Measurements from ENCODE around the gene RRP1B.
"Not testable (repeated sequence)": the region's sequence is repeated elsewhere in the genome, so short reads cannot be mapped to it uniquely, and the experiment has no call there.

Gene RRP1B

DNA sequence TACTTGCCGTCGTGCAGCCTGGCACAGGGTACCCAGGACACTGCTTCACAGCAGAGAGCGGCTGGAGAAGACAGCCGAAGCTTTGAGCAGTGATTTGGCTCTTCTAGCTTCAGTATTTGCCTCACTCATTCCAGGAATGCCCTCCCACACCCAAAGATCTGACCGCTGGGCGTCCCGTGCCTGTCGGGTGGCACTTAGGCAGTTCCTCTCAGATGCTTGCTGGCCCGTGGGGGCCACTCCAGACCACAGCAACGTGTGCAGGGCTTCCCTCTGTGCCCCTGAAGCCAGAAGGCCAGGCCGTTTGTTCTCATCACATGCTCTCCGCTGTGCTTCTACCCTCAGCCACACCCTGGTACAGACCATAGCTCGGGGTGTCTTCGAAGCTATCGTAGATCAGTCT, 17.0 kb downstream of the RRP1B start:
- H3K79me2 ChIP-seq (ENCODE audit: control insufficient read depth, insufficient read depth, low read length), result peaks cover 6% of the 10 kb centered on the region
- H3K56ac ChIP-seq (ENCODE audit: low read length), result no peak overlapping the region
- H4K5ac ChIP-seq (ENCODE audit: low read length), result no peak overlapping the region
- no peak overlapping the region for H2BK15ac ChIP-seq (replicated peaks; ENCODE audit: low read depth)
- no peaks in the 10 kb centered on the region for H3K4me1 ChIP-seq (ENCODE audit: control insufficient read depth, low read depth, low read length)
- H3K79me1 ChIP-seq (ENCODE audit: low read length), result no peaks in the 10 kb centered on the region
- no CpG with 5 or more reads among the region's 15 CpGs for WGBS (ENCODE audit: extremely low coverage, insufficient coverage, low lambda C conversion rate)
- H2BK120ac ChIP-seq (ENCODE audit: low read depth, low read length), result no peak overlapping the region
- no peak overlapping the region for H3K4ac ChIP-seq (ENCODE audit: low read depth, low read length)
- H3K4me2 ChIP-seq (ENCODE audit: low read length), result no peak overlapping the region
- DNase-seq, result no peak
- H3K27ac ChIP-seq (ENCODE audit: low read depth, low read length), result no peak overlapping the region
- no peak overlapping the region for H3K9ac ChIP-seq (ENCODE audit: low read length)
- H2AK5ac ChIP-seq (ENCODE audit: low read length), result no peak overlapping the region
- H3K23ac ChIP-seq (ENCODE audit: low read length), result no peak overlapping the region
- H3K18ac ChIP-seq (ENCODE audit: low read length), result no peak overlapping the region
- no peak overlapping the region for H3K4me3 ChIP-seq (ENCODE audit: low read length)
- H3K36me3 ChIP-seq (ENCODE audit: control insufficient read depth, insufficient read depth, low read length), result peaks cover 14% of the 10 kb centered on the region
- H3K27me3 ChIP-seq (ENCODE audit: insufficient read depth, low read length, poor library complexity), result no peaks in the 10 kb centered on the region
- H2BK5ac ChIP-seq (ENCODE audit: low read length), result no peak overlapping the region
- no peak overlapping the region for H4K8ac ChIP-seq (ENCODE audit: low read depth, low read length)

DNA sequence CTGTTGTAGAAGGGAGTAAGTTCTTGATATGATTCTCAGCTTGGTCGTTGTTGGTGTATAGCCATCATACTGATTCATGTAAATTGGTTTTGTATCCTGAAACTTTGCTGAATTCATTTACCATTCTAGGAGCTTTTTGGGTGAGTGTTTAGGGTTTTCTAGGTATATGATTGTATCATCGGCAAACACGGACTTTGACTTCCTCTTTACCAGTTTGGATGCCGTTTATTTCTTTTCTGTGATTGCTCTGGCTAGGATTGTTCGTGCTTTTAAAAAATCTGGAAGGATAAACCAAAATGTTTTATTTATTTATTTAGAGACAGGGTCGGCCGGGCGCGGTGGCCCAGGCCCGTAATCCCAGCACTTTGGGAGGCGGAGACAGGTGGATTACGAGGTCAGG, 20.6 kb downstream of the RRP1B start:
- H2BK120ac ChIP-seq (ENCODE audit: low read depth, low read length), result no peak overlapping the region
- H3K4ac ChIP-seq (ENCODE audit: low read depth, low read length), result no peak overlapping the region
- H3K18ac ChIP-seq (ENCODE audit: low read length), result no peak overlapping the region
- H3K27me3 ChIP-seq (ENCODE audit: insufficient read depth, low read length, poor library complexity), result no peaks in the 10 kb centered on the region
- no peak overlapping the region for H3K4me3 ChIP-seq (ENCODE audit: low read length)
- H4K8ac ChIP-seq (ENCODE audit: low read depth, low read length), result no peak overlapping the region
- no peak overlapping the region for H3K4me2 ChIP-seq (ENCODE audit: low read length)
- H3K79me1 ChIP-seq (ENCODE audit: low read length), result no peaks in the 10 kb centered on the region
- H3K9ac ChIP-seq (ENCODE audit: low read length), result no peak overlapping the region
- no peak overlapping the region for H3K23ac ChIP-seq (ENCODE audit: low read length)
- DNase-seq, result no peak
- no CpG with 5 or more reads among the region's 12 CpGs for WGBS (ENCODE audit: extremely low coverage, insufficient coverage, low lambda C conversion rate)
- H3K4me1 ChIP-seq (ENCODE audit: control insufficient read depth, low read depth, low read length), result no peaks in the 10 kb centered on the region
- peaks cover 6% of the 10 kb centered on the region for H3K79me2 ChIP-seq (ENCODE audit: control insufficient read depth, insufficient read depth, low read length)
- H3K27ac ChIP-seq (ENCODE audit: low read depth, low read length), result no peak overlapping the region
- no peak overlapping the region for H4K5ac ChIP-seq (ENCODE audit: low read length)
- H2AK5ac ChIP-seq (ENCODE audit: low read length), result no peak overlapping the region
- H2BK5ac ChIP-seq (ENCODE audit: low read length), result no peak overlapping the region
- peaks cover 13% of the 10 kb centered on the region for H3K36me3 ChIP-seq (ENCODE audit: control insufficient read depth, insufficient read depth, low read length)
- no peak overlapping the region for H2BK15ac ChIP-seq (replicated peaks; ENCODE audit: low read depth)
- H3K56ac ChIP-seq (ENCODE audit: low read length), result no peak overlapping the region

DNA sequence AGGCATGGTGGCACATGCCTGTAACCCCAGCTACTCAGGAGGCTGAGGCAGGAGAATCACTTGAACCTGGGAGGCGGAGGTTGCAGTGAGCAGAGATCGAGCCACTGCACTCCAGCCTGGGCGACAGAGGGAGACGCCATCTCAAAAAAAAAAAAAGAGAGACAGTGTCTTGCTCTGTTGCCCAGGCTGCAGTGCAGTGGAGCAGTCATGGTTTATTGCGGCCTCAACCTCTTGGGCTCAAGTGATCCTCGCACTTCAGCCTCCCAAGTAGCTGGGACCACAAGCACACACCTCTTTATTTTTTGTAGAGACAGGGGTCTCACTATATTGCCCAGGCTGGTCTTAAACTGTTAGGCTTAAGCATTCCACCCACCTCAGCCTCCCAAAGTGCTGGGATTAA, 21.1 kb downstream of the RRP1B start:
- H3K4me2 ChIP-seq (ENCODE audit: low read length); H3K79me2 ChIP-seq (ENCODE audit: control insufficient read depth, insufficient read depth, low read length); H4K8ac ChIP-seq (ENCODE audit: low read depth, low read length); H3K4me1 ChIP-seq (ENCODE audit: control insufficient read depth, low read depth, low read length); H3K27ac ChIP-seq (ENCODE audit: low read depth, low read length); H2BK5ac ChIP-seq (ENCODE audit: low read length); H3K56ac ChIP-seq (ENCODE audit: low read length); H3K4me3 ChIP-seq (ENCODE audit: low read length); H2BK120ac ChIP-seq (ENCODE audit: low read depth, low read length); H3K79me1 ChIP-seq (ENCODE audit: low read length); H3K23ac ChIP-seq (ENCODE audit: low read length); DNase-seq; H3K4ac ChIP-seq (ENCODE audit: low read depth, low read length); H2BK15ac ChIP-seq (replicated peaks; ENCODE audit: low read depth); H4K5ac ChIP-seq (ENCODE audit: low read length); H3K18ac ChIP-seq (ENCODE audit: low read length); H3K9ac ChIP-seq (ENCODE audit: low read length); H3K27me3 ChIP-seq (ENCODE audit: insufficient read depth, low read length, poor library complexity); H2AK5ac ChIP-seq (ENCODE audit: low read length): not testable (repeated sequence)
- no CpG with 5 or more reads among the region's 6 CpGs for WGBS (ENCODE audit: extremely low coverage, insufficient coverage, low lambda C conversion rate)
- peaks cover 14% of the 10 kb centered on the region for H3K36me3 ChIP-seq (ENCODE audit: control insufficient read depth, insufficient read depth, low read length)

DNA sequence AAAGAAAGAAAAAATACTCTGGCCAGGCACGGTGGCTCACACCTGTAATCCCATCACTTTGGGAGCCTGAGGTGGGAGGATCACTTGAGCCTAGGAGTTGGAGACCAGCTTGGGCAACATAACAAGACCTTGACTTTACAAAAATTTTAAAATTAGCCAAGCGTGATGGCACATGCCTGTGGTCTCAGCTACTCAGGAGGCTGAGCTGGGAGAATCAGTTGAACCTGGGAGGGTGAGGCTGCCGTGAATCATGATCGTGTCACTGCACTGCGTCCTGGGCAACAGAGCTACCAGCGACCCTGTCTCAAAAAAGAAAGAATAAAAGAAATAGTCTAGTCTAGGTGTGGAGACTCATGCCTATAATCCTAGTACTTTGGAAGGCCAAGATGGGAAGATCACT, 22.3 kb downstream of the RRP1B start:
- H3K36me3 ChIP-seq (ENCODE audit: control insufficient read depth, insufficient read depth, low read length), result peaks cover 10% of the 10 kb centered on the region
- no peak for DNase-seq
- WGBS (ENCODE audit: extremely low coverage, insufficient coverage, low lambda C conversion rate), result no CpG with 5 or more reads among the region's 6 CpGs

DNA sequence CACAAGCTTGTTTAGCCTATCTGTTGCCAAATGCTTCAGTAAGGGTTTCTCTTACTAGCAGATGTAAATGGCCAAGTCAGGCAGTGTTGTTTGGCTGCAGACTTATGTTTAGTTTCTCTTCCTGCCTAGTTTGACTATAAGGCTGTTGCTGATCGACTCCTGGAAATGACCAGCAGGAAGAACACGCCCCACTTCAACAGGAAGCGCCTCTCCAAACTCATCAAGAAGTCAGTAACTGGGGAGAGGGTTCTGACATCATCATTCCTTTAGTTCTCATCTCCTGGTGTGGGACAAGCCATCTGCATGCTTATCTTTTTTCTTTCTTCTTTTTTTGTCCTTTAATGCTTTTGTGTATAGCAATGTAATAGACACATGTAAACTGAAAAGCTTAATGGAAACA, 25.1 kb downstream of the RRP1B start:
- no peak overlapping the region for H2AK5ac ChIP-seq (ENCODE audit: low read length)
- H3K79me1 ChIP-seq (ENCODE audit: low read length), result no peaks in the 10 kb centered on the region
- no peak overlapping the region for H3K9ac ChIP-seq (ENCODE audit: low read length)
- no peaks in the 10 kb centered on the region for H3K27me3 ChIP-seq (ENCODE audit: insufficient read depth, low read length, poor library complexity)
- no peak overlapping the region for H2BK120ac ChIP-seq (ENCODE audit: low read depth, low read length)
- peaks cover 2% of the 10 kb centered on the region for H3K79me2 ChIP-seq (ENCODE audit: control insufficient read depth, insufficient read depth, low read length)
- DNase-seq, result no peak
- H4K5ac ChIP-seq (ENCODE audit: low read length), result no peak overlapping the region
- no peak overlapping the region for H4K8ac ChIP-seq (ENCODE audit: low read depth, low read length)
- H3K27ac ChIP-seq (ENCODE audit: low read depth, low read length), result no peak overlapping the region
- no peak overlapping the region for H3K18ac ChIP-seq (ENCODE audit: low read length)
- H3K4me3 ChIP-seq (ENCODE audit: low read length), result no peak overlapping the region
- no peak overlapping the region for H2BK5ac ChIP-seq (ENCODE audit: low read length)
- no CpG with 5 or more reads among the region's 3 CpGs for WGBS (ENCODE audit: extremely low coverage, insufficient coverage, low lambda C conversion rate)
- no peak overlapping the region for H3K4ac ChIP-seq (ENCODE audit: low read depth, low read length)
- H3K36me3 ChIP-seq (ENCODE audit: control insufficient read depth, insufficient read depth, low read length), result peaks cover 13% of the 10 kb centered on the region
- H3K4me1 ChIP-seq (ENCODE audit: control insufficient read depth, low read depth, low read length), result no peaks in the 10 kb centered on the region
- no peak overlapping the region for H3K4me2 ChIP-seq (ENCODE audit: low read length)
- H3K23ac ChIP-seq (ENCODE audit: low read length), result no peak overlapping the region
- no peak overlapping the region for H2BK15ac ChIP-seq (replicated peaks; ENCODE audit: low read depth)
- no peak overlapping the region for H3K56ac ChIP-seq (ENCODE audit: low read length)

More for the DNA sequence above, 22.3 kb downstream of the RRP1B start:
- H3K56ac ChIP-seq (ENCODE audit: low read length), result no peak overlapping the region
- H3K9ac ChIP-seq (ENCODE audit: low read length), result no peak overlapping the region
- H3K4ac ChIP-seq (ENCODE audit: low read depth, low read length), result no peak overlapping the region
- no peak overlapping the region for H4K8ac ChIP-seq (ENCODE audit: low read depth, low read length)
- H2BK120ac ChIP-seq (ENCODE audit: low read depth, low read length), result no peak overlapping the region
- no peaks in the 10 kb centered on the region for H3K27me3 ChIP-seq (ENCODE audit: insufficient read depth, low read length, poor library complexity)
- H3K79me1 ChIP-seq (ENCODE audit: low read length), result no peaks in the 10 kb centered on the region
- H3K27ac ChIP-seq (ENCODE audit: low read depth, low read length), result no peak overlapping the region
- no peak overlapping the region for H4K5ac ChIP-seq (ENCODE audit: low read length)
- no peak overlapping the region for H2BK5ac ChIP-seq (ENCODE audit: low read length)
- no peak overlapping the region for H2BK15ac ChIP-seq (replicated peaks; ENCODE audit: low read depth)
- H3K79me2 ChIP-seq (ENCODE audit: control insufficient read depth, insufficient read depth, low read length), result peaks cover 2% of the 10 kb centered on the region
- no peak overlapping the region for H3K4me2 ChIP-seq (ENCODE audit: low read length)
- H2AK5ac ChIP-seq (ENCODE audit: low read length), result no peak overlapping the region
- H3K23ac ChIP-seq (ENCODE audit: low read length), result no peak overlapping the region
- no peaks in the 10 kb centered on the region for H3K4me1 ChIP-seq (ENCODE audit: control insufficient read depth, low read depth, low read length)
- H3K4me3 ChIP-seq (ENCODE audit: low read length), result no peak overlapping the region
- no peak overlapping the region for H3K18ac ChIP-seq (ENCODE audit: low read length)

DNA sequence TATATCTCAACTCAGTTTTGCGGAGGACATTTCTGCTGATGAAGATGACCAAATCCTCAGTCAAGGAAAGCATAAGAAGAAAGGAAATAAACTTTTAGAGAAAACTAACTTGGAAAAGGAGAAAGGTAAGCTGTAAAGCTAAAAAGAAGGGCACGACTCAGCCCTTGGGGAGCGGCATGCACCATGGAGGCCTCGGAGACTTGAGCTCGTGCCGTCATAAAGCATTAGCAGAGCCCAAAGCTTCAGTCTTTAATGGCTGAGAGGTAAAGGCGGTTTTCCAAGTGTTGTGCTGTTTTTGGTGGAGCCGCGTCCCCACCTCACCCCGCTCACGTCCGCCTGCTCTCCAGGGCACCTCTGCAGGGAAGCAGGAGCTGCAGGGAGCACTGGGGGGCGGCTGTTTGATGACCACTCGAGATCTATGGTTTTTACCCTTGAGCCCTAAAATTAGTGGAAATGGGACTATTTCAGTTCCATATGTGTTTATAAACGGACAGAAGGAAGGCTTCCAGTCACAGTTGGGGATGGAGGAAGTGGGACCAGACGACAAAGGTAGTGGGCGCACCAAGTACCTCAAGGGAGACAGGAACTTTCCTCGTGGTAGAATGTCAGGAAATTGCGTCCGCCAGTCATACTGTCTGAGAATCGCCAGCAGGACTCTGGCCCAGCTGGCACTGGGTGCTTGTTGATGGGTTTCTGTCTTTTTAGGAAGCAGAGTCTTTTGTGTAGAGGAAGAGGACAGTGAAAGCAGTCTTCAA, 27.6 kb downstream of the RRP1B start:
- Histone ChIP-seq H4K5ac (ENCODE audit: low read length) (no peak overlapping the region), H3K4me3 (ENCODE audit: low read length) (no peak overlapping the region), H3K9ac (ENCODE audit: low read length) (no peak overlapping the region), H3K27me3 (ENCODE audit: insufficient read depth, low read length, poor library complexity) (no peaks in the 10 kb centered on the region), H2BK5ac (ENCODE audit: low read length) (no peak overlapping the region), H3K36me3 (ENCODE audit: control insufficient read depth, insufficient read depth, low read length) (peaks cover 16% of the 10 kb centered on the region), H3K4me1 (ENCODE audit: control insufficient read depth, low read depth, low read length) (no peaks in the 10 kb centered on the region), H2BK15ac (replicated peaks; ENCODE audit: low read depth) (no peak overlapping the region), H3K56ac (ENCODE audit: low read length) (no peak overlapping the region), H4K8ac (ENCODE audit: low read depth, low read length) (no peak overlapping the region), H3K23ac (ENCODE audit: low read length) (no peak overlapping the region), H2AK5ac (ENCODE audit: low read length) (no peak overlapping the region), H2BK120ac (ENCODE audit: low read depth, low read length) (no peak overlapping the region), H3K4me2 (ENCODE audit: low read length) (no peak overlapping the region), H3K27ac (ENCODE audit: low read depth, low read length) (no peak overlapping the region), H3K18ac (ENCODE audit: low read length) (no peak overlapping the region), H3K79me2 (ENCODE audit: control insufficient read depth, insufficient read depth, low read length) (no peaks in the 10 kb centered on the region), H3K4ac (ENCODE audit: low read depth, low read length) (no peak overlapping the region), H3K79me1 (ENCODE audit: low read length) (no peaks in the 10 kb centered on the region)
- WGBS (ENCODE audit: extremely low coverage, insufficient coverage, low lambda C conversion rate), result no CpG with 5 or more reads among the region's 21 CpGs
- DNase-seq, result no peak

Data from mesendoderm (in vitro differentiated cells).